HepG2 (cell line): Measurements from ENCODE around the gene SLC25A1. TPM values are rescaled to one million over a fixed set of nuclear protein-coding genes. Genes with fewer than 3 reads are reported as not detected.

Source experiments
- AGO2 ChIP-seq: fragments of 200-400 bp; formaldehyde crosslinking; optimal IDR thresholded peaks from 2 replicates; pipeline ENCODE3; 2017; ENCODE audit warnings: mild to moderate bottlenecking, low read depth, low read length, moderate library complexity
- ATF5 ChIP-seq: sonication (generic); formaldehyde crosslinking; IDR thresholded peaks from 2 replicates; pipeline ENCODE4 v1.4.0; 2020; ENCODE audit warnings: mild to moderate bottlenecking, low read depth, missing genetic modification reagents
- BATF2 ChIP-seq: sonication (generic); formaldehyde crosslinking; IDR thresholded peaks from 2 replicates; pipeline ENCODE4 v1.8.0; 2022; ENCODE audit warnings: mild to moderate bottlenecking, missing genetic modification reagents, moderate library complexity
- HINFP ChIP-seq: sonication (generic); formaldehyde crosslinking; IDR thresholded peaks from 2 replicates; pipeline ENCODE4 v1.4.0; 2020; ENCODE audit warnings: low read depth, mild to moderate bottlenecking, missing genetic modification reagents
- HOXA7 ChIP-seq: sonication (generic); formaldehyde crosslinking; IDR thresholded peaks from 2 replicates; pipeline ENCODE4 v1.8.1; 2022; ENCODE audit warnings: mild to moderate bottlenecking, missing genetic modification reagents, moderate library complexity
- MEIS2 ChIP-seq: sonication (generic); formaldehyde crosslinking; IDR thresholded peaks from 2 replicates; pipeline ENCODE4 v1.9.0; 2021; ENCODE audit warnings: mild to moderate bottlenecking, missing genetic modification reagents
- NCOR1 ChIP-seq: fragments of 200-600 bp; sonication (generic); IDR thresholded peaks from 2 replicates; pipeline ENCODE4 v1.7.0; 2017; ENCODE audit warnings: antibody characterized with exemption, low read length, borderline replicate concordance
- NFYB ChIP-seq: sonication (generic); formaldehyde crosslinking; IDR thresholded peaks from 2 replicates; pipeline ENCODE4 v1.4.0; 2020; ENCODE audit warnings: missing genetic modification reagents
- NR3C1 ChIP-seq: sonication (generic); formaldehyde crosslinking; IDR thresholded peaks from 2 replicates; pipeline ENCODE4 v1.4.0; 2020; ENCODE audit warnings: missing genetic modification reagents
- PHF8 ChIP-seq: sonication (generic); formaldehyde crosslinking; IDR thresholded peaks from 2 replicates; pipeline ENCODE4 v1.5.0; 2020; ENCODE audit warnings: missing genetic modification reagents
- RBFOX2 ChIP-seq: fragments of 200-400 bp; formaldehyde crosslinking; IDR thresholded peaks from 2 replicates; pipeline ENCODE4 v1.6.1; 2017; ENCODE audit warnings: low read depth, mild to moderate bottlenecking, low read length
- SAFB2 ChIP-seq: sonication (generic); formaldehyde crosslinking; IDR thresholded peaks from 2 replicates; pipeline ENCODE4 v1.5.1; 2020; ENCODE audit warnings: missing genetic modification reagents, low read depth, mild to moderate bottlenecking, borderline replicate concordance
- SMARCE1 ChIP-seq: fragments of 450-650 bp; IDR thresholded peaks from 2 replicates; pipeline ENCODE4 v1.6.1; 2017; ENCODE audit warnings: borderline replicate concordance
- SOX6 ChIP-seq, 2 experiments: fragments of 450-650 bp in 1 of 2; sonication (generic) in 1 of 2; formaldehyde crosslinking in 1 of 2; IDR thresholded peaks; 2 replicates each; pipeline versions ENCODE4 v1.4.0 to v1.6.1; 2017 to 2020; ENCODE audit warnings: antibody characterized with exemption in 1 of 2, mild to moderate bottlenecking in 1 of 2, missing genetic modification reagents in 1 of 2
- TRIM24 ChIP-seq: sonication (generic); formaldehyde crosslinking; IDR thresholded peaks from 2 replicates; pipeline ENCODE4 v1.8.0; 2022; ENCODE audit warnings: mild to moderate bottlenecking, missing genetic modification reagents
- ZBTB44 ChIP-seq: sonication (generic); formaldehyde crosslinking; IDR thresholded peaks from 2 replicates; pipeline ENCODE4 v1.4.0; 2020; ENCODE audit warnings: missing genetic modification reagents
- ZC3H13 ChIP-seq: sonication (generic); formaldehyde crosslinking; IDR thresholded peaks from 2 replicates; pipeline ENCODE4 v1.8.1; 2023; ENCODE audit warnings: mild to moderate bottlenecking, missing genetic modification reagents, moderate library complexity
- ZFP90 ChIP-seq: sonication (generic); formaldehyde crosslinking; IDR thresholded peaks from 2 replicates; pipeline ENCODE4 v1.8.0; 2022; ENCODE audit warnings: missing genetic modification reagents, mild to moderate bottlenecking, inconsistent platforms, borderline replicate concordance
- ZFYVE20 ChIP-seq: sonication (generic); formaldehyde crosslinking; IDR thresholded peaks from 2 replicates; pipeline ENCODE4 v1.8.0; 2023; ENCODE audit warnings: low read depth, mild to moderate bottlenecking, moderate library complexity, missing genetic modification reagents, borderline replicate concordance
- ZNF253 ChIP-seq: sonication (generic); formaldehyde crosslinking; IDR thresholded peaks from 2 replicates; pipeline ENCODE4 v1.8.0; 2022; ENCODE audit warnings: mild to moderate bottlenecking, missing genetic modification reagents, borderline replicate concordance
- ZNF446 ChIP-seq: sonication (generic); formaldehyde crosslinking; IDR thresholded peaks from 2 replicates; pipeline ENCODE4 v1.5.0; 2020; ENCODE audit warnings: mild to moderate bottlenecking, missing genetic modification reagents
- ZNF644 ChIP-seq: IDR thresholded peaks from 2 replicates; pipeline ENCODE4 v1.6.1; 2016; ENCODE audit warnings: low read depth
- polyA plus RNA-seq, 8 experiments: library from polyadenylated mRNA; depleted of rRNA in 3 of 8; stranded (reverse) in 7 of 8; unstranded in 1 of 8; fragments of >200 nt; fragmentation: Illumina TruSeq in 4 of 8; extraction: Trizol in 4 of 8; gene quantifications; 2 replicates each; pipeline versions ENCODE4 v1.2.1 to v1.2.3, GENCODE V29; 2011 to 2016; ENCODE audit warnings: low read depth in 4 of 8, missing spikeins in 1 of 8, mixed read lengths in 1 of 8; ENCODE audit not compliant: insufficient read depth in 1 of 8
- total RNA-seq, 5 experiments: library from RNA; depleted of rRNA; stranded (reverse); fragments of >200 nt; fragmentation: Illumina TruSeq; extraction: Trizol; gene quantifications; 2 replicates each; pipeline ENCODE4 v1.2.3, GENCODE V29; 2016; ENCODE audit warnings: low read depth in 1 of 5
- TF ChIP-seq, protein P1 (sequence below): sonication (generic); formaldehyde crosslinking; IDR thresholded peaks from 2 replicates; pipeline ENCODE4 v1.5.1; 2020; ENCODE audit warnings: missing genetic modification reagents, mild to moderate bottlenecking, borderline replicate concordance
- TF ChIP-seq, protein P2 (sequence below): IDR thresholded peaks from 2 replicates; pipeline ENCODE4 v1.6.1; 2016; ENCODE audit warnings: low read depth, borderline replicate concordance

Gene SLC25A1
- total and polyA plus RNA-seq, 2 of the 13 experiments (the other 11 are each of a cell fraction or from before 2014, with no cell fraction given), result 49.4 to 161 TPM

- TF ChIP-seq ATF5 (CRISPR knock-in tag) (no peak), AGO2 (peak; percentile 93), NCOR1 (no peak), ZNF644 (CRISPR knock-in tag) (no peak), NFYB (no peak), SAFB2 (CRISPR knock-in tag) (no peak), RBFOX2 (peak; percentile 83), HOXA7 (CRISPR knock-in tag) (no peak), ZFP90 (no peak), ZNF253 (CRISPR knock-in tag) (no peak), MEIS2 (CRISPR knock-in tag) (no peak), SOX6 (IDR thresholded peaks at IDR 0.05) (no peak), SOX6 (CRISPR knock-in tag; IDR thresholded peaks at IDR 0.05) (no peak), ZC3H13 (peak; percentile 45; the same call in 1 of the 2 replicates), BATF2 (CRISPR knock-in tag) (0 out of 2 replicates have a peak, but pooled peaks have one; percentile 39), SMARCE1 (no peak), TRIM24 (CRISPR knock-in tag) (no peak), ZNF446 (CRISPR knock-in tag) (no peak), HINFP (CRISPR knock-in tag) (0 out of 2 replicates have a peak, but pooled peaks have one; percentile 24), ZFYVE20 (CRISPR knock-in tag) (no peak), NR3C1 (CRISPR knock-in tag) (no peak), ZBTB44 (CRISPR knock-in tag) (no peak), PHF8 (CRISPR knock-in tag) (no peak)
- TF ChIP-seq, protein P1, sequence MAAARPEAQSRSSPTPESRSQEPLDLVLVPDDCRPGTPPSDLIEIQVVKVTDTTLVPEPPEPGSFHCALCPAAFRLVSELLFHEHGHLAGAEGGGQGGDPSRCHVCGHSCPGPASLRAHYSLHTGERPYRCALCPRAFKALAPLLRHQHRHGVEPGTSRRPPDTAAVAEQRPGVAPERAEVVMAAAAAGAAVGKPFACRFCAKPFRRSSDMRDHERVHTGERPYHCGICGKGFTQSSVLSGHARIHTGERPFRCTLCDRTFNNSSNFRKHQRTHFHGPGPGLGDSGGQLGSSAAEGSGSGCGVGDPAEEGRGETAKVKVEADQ (CRISPR knock-in tag), result 0 out of 2 replicates have a peak, but pooled peaks have one; percentile 62
- TF ChIP-seq, protein P2, sequence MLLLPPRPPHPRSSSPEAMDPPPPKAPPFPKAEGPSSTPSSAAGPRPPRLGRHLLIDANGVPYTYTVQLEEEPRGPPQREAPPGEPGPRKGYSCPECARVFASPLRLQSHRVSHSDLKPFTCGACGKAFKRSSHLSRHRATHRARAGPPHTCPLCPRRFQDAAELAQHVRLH (CRISPR knock-in tag), result no peak
Observed at GRCh38 chr22:19175602-19176174, 2.8 kb downstream of the SLC25A1 start (continued).
